Measurements from ENCODE around the gene GFRAL. TPM values are rescaled to one million over a fixed set of nuclear protein-coding genes. Genes with fewer than 3 reads are reported as not detected.
"Not testable (repeated sequence)": the region's sequence is repeated elsewhere in the genome, so short reads cannot be mapped to it uniquely, and the experiment has no call there.

Gene GFRAL
- total RNA-seq (2014; rRNA removed; shearing (Covaris generic)): not detected in 2 replicates

GRCh38 chr6:55327169-55327568 lies at the start of gene GFRAL:
TSS of gene GFRAL (plus strand) at chr6:55327469. CDS start at chr6:55327555, 86 bp downstream.
- Histone ChIP-seq H3K27ac (no peak within 1 kb of the TSS), H3K4me1 (replicated peaks) (no peaks in the 10 kb centered on the region), H3K4me3 (no peak within 1 kb of the TSS), H3K27me3 (replicated peaks) (no peaks in the 10 kb centered on the region; the same call in 1 of the 2 replicates), H3K9me3 (replicated peaks) (no peaks in the 10 kb centered on the region), H3K36me3 (no peaks in the 10 kb centered on the region)
- DNase-seq (ENCODE audit: low read depth in 1 of 2, low spot score in 2 of 2): no peak

- H3K27ac ChIP-seq: no peak overlapping the region
- no peak for DNase-seq (ENCODE audit: low read depth in 1 of 2, low spot score in 2 of 2)
- no peaks in the 10 kb centered on the region for H3K4me1 ChIP-seq (replicated peaks)
- H3K9me3 ChIP-seq (replicated peaks): no peaks in the 10 kb centered on the region
- no peak overlapping the region for H3K4me3 ChIP-seq
- H3K27me3 ChIP-seq (replicated peaks): peaks cover 12% of the 10 kb centered on the region; the same call in 1 of the 2 replicates
- H3K36me3 ChIP-seq: no peaks in the 10 kb centered on the region
These were observed 49.6 kb upstream of the GFRAL start for GRCh38 chr6:55277646-55278045.

- Histone ChIP-seq H3K4me3 (no peak overlapping the region), H3K9me3 (replicated peaks) (no peaks in the 10 kb centered on the region), H3K4me1 (replicated peaks) (no peaks in the 10 kb centered on the region), H3K27ac (no peak overlapping the region), H3K36me3 (no peaks in the 10 kb centered on the region), H3K27me3 (replicated peaks) (peaks cover 9% of the 10 kb centered on the region; the same call in 1 of the 2 replicates)
- no peak for DNase-seq (ENCODE audit: low read depth in 1 of 2, low spot score in 2 of 2)
These were observed 46.1 kb upstream of the GFRAL start for GRCh38 chr6:55281215-55281614.

GRCh38 chr6:55282115-55282514 lies 45.2 kb upstream of the GFRAL start:
- Histone ChIP-seq H3K4me3 (no peak overlapping the region), H3K9me3 (replicated peaks) (no peaks in the 10 kb centered on the region), H3K4me1 (replicated peaks) (no peaks in the 10 kb centered on the region), H3K27me3 (replicated peaks) (peaks cover 3% of the 10 kb centered on the region; the same call in 1 of the 2 replicates), H3K27ac (no peak overlapping the region), H3K36me3 (no peaks in the 10 kb centered on the region)
- DNase-seq (ENCODE audit: low read depth in 1 of 2, low spot score in 2 of 2): no peak

- Histone ChIP-seq H3K27me3 (replicated peaks) (no peaks in the 10 kb centered on the region), H3K36me3 (no peaks in the 10 kb centered on the region), H3K27ac (no peak overlapping the region), H3K9me3 (replicated peaks) (no peaks in the 10 kb centered on the region), H3K4me3 (no peak overlapping the region), H3K4me1 (replicated peaks) (no peaks in the 10 kb centered on the region)
- no peak for DNase-seq (ENCODE audit: low read depth in 1 of 2, low spot score in 2 of 2)
These were observed 40.4 kb upstream of the GFRAL start for GRCh38 chr6:55286824-55287223.

GRCh38 chr6:55290736-55291135 lies 36.5 kb upstream of the GFRAL start:
- DNase-seq (ENCODE audit: low read depth in 1 of 2, low spot score in 2 of 2): no peak
- no peaks in the 10 kb centered on the region for H3K4me1 ChIP-seq (replicated peaks)
- no peaks in the 10 kb centered on the region for H3K27me3 ChIP-seq (replicated peaks)
- H3K27ac ChIP-seq: no peak overlapping the region
- no peak overlapping the region for H3K4me3 ChIP-seq
- H3K9me3 ChIP-seq (replicated peaks): no peaks in the 10 kb centered on the region
- H3K36me3 ChIP-seq: no peaks in the 10 kb centered on the region

GRCh38 chr6:55293116-55293515 lies 34.2 kb upstream of the GFRAL start:
- H3K27me3 ChIP-seq (replicated peaks): no peaks in the 10 kb centered on the region
- no peaks in the 10 kb centered on the region for H3K4me1 ChIP-seq (replicated peaks)
- H3K4me3 ChIP-seq: no peak overlapping the region
- no peaks in the 10 kb centered on the region for H3K36me3 ChIP-seq
- no peaks in the 10 kb centered on the region for H3K9me3 ChIP-seq (replicated peaks)
- H3K27ac ChIP-seq: no peak overlapping the region
- DNase-seq (ENCODE audit: low read depth in 1 of 2, low spot score in 2 of 2): no peak

GRCh38 chr6:55297214-55297613 lies 30.1 kb upstream of the GFRAL start:
- H3K9me3 ChIP-seq (replicated peaks); DNase-seq (ENCODE audit: low read depth in 1 of 2, low spot score in 2 of 2); H3K36me3 ChIP-seq; H3K27ac ChIP-seq; H3K4me1 ChIP-seq (replicated peaks); H3K27me3 ChIP-seq (replicated peaks); H3K4me3 ChIP-seq: not testable (repeated sequence)

GRCh38 chr6:55299286-55299985 lies 27.8 kb upstream of the GFRAL start:
- no peak overlapping the region for H3K4me3 ChIP-seq

GRCh38 chr6:55304747-55305146 lies 22.5 kb upstream of the GFRAL start:
- DNase-seq (ENCODE audit: low read depth in 1 of 2, low spot score in 2 of 2): no peak
- Histone ChIP-seq H3K9me3 (replicated peaks) (no peaks in the 10 kb centered on the region), H3K36me3 (no peaks in the 10 kb centered on the region), H3K4me1 (replicated peaks) (no peaks in the 10 kb centered on the region), H3K27ac (no peak overlapping the region), H3K4me3 (no peak overlapping the region), H3K27me3 (replicated peaks) (no peaks in the 10 kb centered on the region)

More at GRCh38 chr6:55299286-55299985, 27.8 kb upstream of the GFRAL start:
- H3K36me3 ChIP-seq: no peaks in the 10 kb centered on the region
- no peak overlapping the region for H3K27ac ChIP-seq
- H3K9me3 ChIP-seq (replicated peaks): no peaks in the 10 kb centered on the region
- H3K27me3 ChIP-seq (replicated peaks): no peaks in the 10 kb centered on the region
- DNase-seq (ENCODE audit: low read depth in 1 of 2, low spot score in 2 of 2): no peak
- H3K4me1 ChIP-seq (replicated peaks): no peaks in the 10 kb centered on the region

GRCh38 chr6:55319961-55320695 lies 7.1 kb upstream of the GFRAL start:
- no peaks in the 10 kb centered on the region for H3K27me3 ChIP-seq (replicated peaks)
- no peaks in the 10 kb centered on the region for H3K4me1 ChIP-seq (replicated peaks)
- no peak for DNase-seq (ENCODE audit: low read depth in 1 of 2, low spot score in 2 of 2)
- H3K36me3 ChIP-seq: no peaks in the 10 kb centered on the region
- no peak overlapping the region for H3K27ac ChIP-seq
- no peak overlapping the region for H3K4me3 ChIP-seq
- H3K9me3 ChIP-seq (replicated peaks): no peaks in the 10 kb centered on the region

- Histone ChIP-seq H3K27me3 (replicated peaks) (no peaks in the 10 kb centered on the region), H3K27ac (no peak overlapping the region), H3K9me3 (replicated peaks) (no peaks in the 10 kb centered on the region), H3K4me1 (replicated peaks) (no peaks in the 10 kb centered on the region), H3K4me3 (no peak overlapping the region), H3K36me3 (no peaks in the 10 kb centered on the region)
- DNase-seq (ENCODE audit: low read depth in 1 of 2, low spot score in 2 of 2): no peak
These were observed 6.6 kb upstream of the GFRAL start for GRCh38 chr6:55320696-55321086.

- DNase-seq (ENCODE audit: low read depth in 1 of 2, low spot score in 2 of 2): no peak
These were observed 49.9 kb downstream of the GFRAL start for GRCh38 chr6:55377150-55377549.

GRCh38 chr6:55379471-55379870 lies 52.2 kb downstream of the GFRAL start:
- H3K27me3 ChIP-seq (replicated peaks): no peaks in the 10 kb centered on the region; the same call in 1 of the 2 replicates
- no peaks in the 10 kb centered on the region for H3K4me1 ChIP-seq (replicated peaks)
- DNase-seq (ENCODE audit: low read depth in 1 of 2, low spot score in 2 of 2): no peak
- no peak overlapping the region for H3K4me3 ChIP-seq
- no peaks in the 10 kb centered on the region for H3K9me3 ChIP-seq (replicated peaks)
- no peak overlapping the region for H3K27ac ChIP-seq
- H3K36me3 ChIP-seq: no peaks in the 10 kb centered on the region

More at GRCh38 chr6:55377150-55377549, 49.9 kb downstream of the GFRAL start:
- Histone ChIP-seq H3K27ac (no peak overlapping the region), H3K9me3 (replicated peaks) (no peaks in the 10 kb centered on the region), H3K27me3 (replicated peaks) (no peaks in the 10 kb centered on the region; the same call in 1 of the 2 replicates), H3K36me3 (no peaks in the 10 kb centered on the region), H3K4me1 (replicated peaks) (no peaks in the 10 kb centered on the region), H3K4me3 (no peak overlapping the region)

All from SJSA1 (cell line).